ENCODE results near the gene FAM53B.

FAM53B gene

GRCh38 chr10:124708922-124709520, 35.2 kb downstream of the FAM53B start:
- DNase-seq (ENCODE audit: low read depth), result no peak

- DNase-seq (ENCODE audit: low read depth), result no peak
Observed at GRCh38 chr10:124708246-124708779, 35.9 kb downstream of the FAM53B start.

GRCh38 chr10:124707551-124707950, 36.6 kb downstream of the FAM53B start:
- DNase-seq (ENCODE audit: low read depth), result no peak

- DNase-seq (ENCODE audit: low read depth), result no peak
Observed at GRCh38 chr10:124707144-124707467, 37.1 kb downstream of the FAM53B start.

- DNase-seq (ENCODE audit: low read depth), result no peak
Observed at GRCh38 chr10:124706462-124707143, 37.6 kb downstream of the FAM53B start.

GRCh38 chr10:124705817-124706461, 38.2 kb downstream of the FAM53B start:
- DNase-seq (ENCODE audit: low read depth), result no peak

GRCh38 chr10:124705381-124705740, 38.8 kb downstream of the FAM53B start:
- DNase-seq (ENCODE audit: low read depth), result no peak

- no peak for DNase-seq (ENCODE audit: low read depth)
Observed at GRCh38 chr10:124704428-124705380, 39.5 kb downstream of the FAM53B start.

- no peak for DNase-seq (ENCODE audit: low read depth)
Observed at GRCh38 chr10:124703778-124704427, 40.3 kb downstream of the FAM53B start.

GRCh38 chr10:124703372-124703771, 40.8 kb downstream of the FAM53B start:
- DNase-seq (ENCODE audit: low read depth), result no peak

- no peak for DNase-seq (ENCODE audit: low read depth)
Observed at GRCh38 chr10:124701881-124702656, 42.1 kb downstream of the FAM53B start.

GRCh38 chr10:124701435-124701834, 42.7 kb downstream of the FAM53B start:
- DNase-seq (ENCODE audit: low read depth), result no peak

- DNase-seq (ENCODE audit: low read depth), result no peak
Observed at GRCh38 chr10:124701038-124701365, 43.2 kb downstream of the FAM53B start.

- DNase-seq (ENCODE audit: low read depth), result no peak
Observed at GRCh38 chr10:124700293-124701037, 43.7 kb downstream of the FAM53B start.

GRCh38 chr10:124699471-124700292, 44.5 kb downstream of the FAM53B start:
- no peak for DNase-seq (ENCODE audit: low read depth)

GRCh38 chr10:124698545-124699469, 45.4 kb downstream of the FAM53B start:
- no peak for DNase-seq (ENCODE audit: low read depth)

GRCh38 chr10:124697837-124698544, 46.2 kb downstream of the FAM53B start:
- DNase-seq (ENCODE audit: low read depth), result peak; percentile 44

GRCh38 chr10:124697443-124697836, 46.7 kb downstream of the FAM53B start:
- no peak for DNase-seq (ENCODE audit: low read depth)

Measured in T-helper 22 cell (primary cell).